Neural progenitor cell (in vitro differentiated cells): ENCODE measurements around the gene PEX16.

Experiments used
- CTCF ChIP-seq: fragments of 200-600 bp; sonication (generic); IDR thresholded peaks from 2 replicates; pipeline ENCODE4 v1.5.1; 2017; ENCODE audit warnings: antibody characterized with exemption, mild to moderate bottlenecking
- EZH2 ChIP-seq: fragments of 200-600 bp; sonication (generic); IDR thresholded peaks from 2 replicates; pipeline ENCODE4 v1.6.1; 2017; ENCODE audit warnings: antibody characterized with exemption, mild to moderate bottlenecking, moderate library complexity
- EZH2phosphoT487 ChIP-seq: fragments of 200-600 bp; sonication (generic); IDR thresholded peaks from 2 replicates; pipeline ENCODE4 v1.6.1; 2017; ENCODE audit warnings: antibody characterized with exemption

- TF ChIP-seq CTCF (no peak), EZH2 (no peak), EZH2phosphoT487 (no peak)
These were observed 4.1 kb upstream of the PEX16 start for GRCh38 chr11:45921561-45922424.
